ENCODE data around the gene CACNA1H.

Gene CACNA1H

DNA sequence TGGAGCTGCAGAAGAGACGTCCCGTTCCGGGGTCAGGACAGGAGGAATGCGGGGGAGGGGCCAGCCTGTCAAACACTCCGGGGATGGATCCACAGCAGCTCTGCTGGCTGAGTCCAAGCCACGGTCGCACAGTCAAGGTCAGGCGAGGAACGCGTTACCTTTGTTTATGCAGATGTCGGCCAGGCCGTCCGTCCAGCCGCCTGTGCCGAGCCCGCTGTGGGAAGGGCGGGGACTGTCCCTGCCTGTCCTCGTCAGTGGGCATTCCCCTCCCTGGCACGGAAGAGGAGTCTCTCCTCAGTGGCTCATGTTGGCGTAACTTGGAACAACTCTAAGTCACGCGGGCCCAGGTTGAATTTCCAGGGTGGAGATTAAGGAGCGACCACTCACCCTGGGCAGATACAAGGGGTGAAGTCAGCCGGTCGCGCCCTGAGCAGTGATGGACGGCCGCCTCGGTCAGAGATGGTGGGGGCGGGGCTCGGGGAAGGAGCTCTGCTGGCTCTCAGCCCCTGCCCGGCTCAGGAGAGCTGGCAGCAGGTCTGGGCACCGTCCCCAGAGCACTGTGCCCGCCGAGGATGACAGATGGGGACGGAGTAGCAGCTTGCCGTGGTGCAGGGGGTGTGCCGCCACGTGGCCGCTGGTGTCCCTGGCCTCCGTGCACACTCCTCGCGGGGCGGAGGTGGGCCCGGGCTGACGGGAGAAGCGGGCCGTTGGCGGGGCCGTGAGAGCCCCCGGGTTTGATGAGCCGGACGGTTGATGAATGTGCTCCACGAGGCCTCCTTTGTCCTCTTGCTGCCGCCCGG, 7.3 kb downstream of the CACNA1H start:
- Histone ChIP-seq H3K27ac (ENCODE audit: low read depth, low read length) (no peak overlapping the region), H3K9ac (ENCODE audit: low read length) (no peak overlapping the region), H3K36me3 (ENCODE audit: control insufficient read depth, insufficient read depth, low read length) (no peaks in the 10 kb centered on the region), H3K27me3 (ENCODE audit: control insufficient read depth, insufficient read depth, low read length) (peaks cover 65% of the 10 kb centered on the region; the same call in 1 of the 2 replicates), H3K4me3 (ENCODE audit: low read depth, low read length) (no peak overlapping the region), H3K4me1 (ENCODE audit: control insufficient read depth, insufficient read depth, low read length) (peaks cover 29% of the 10 kb centered on the region; the same call in 1 of the 2 replicates), H3K9me3 (ENCODE audit: control insufficient read depth, insufficient read depth, low read depth, low read length) (no peaks in the 10 kb centered on the region)

DNA sequence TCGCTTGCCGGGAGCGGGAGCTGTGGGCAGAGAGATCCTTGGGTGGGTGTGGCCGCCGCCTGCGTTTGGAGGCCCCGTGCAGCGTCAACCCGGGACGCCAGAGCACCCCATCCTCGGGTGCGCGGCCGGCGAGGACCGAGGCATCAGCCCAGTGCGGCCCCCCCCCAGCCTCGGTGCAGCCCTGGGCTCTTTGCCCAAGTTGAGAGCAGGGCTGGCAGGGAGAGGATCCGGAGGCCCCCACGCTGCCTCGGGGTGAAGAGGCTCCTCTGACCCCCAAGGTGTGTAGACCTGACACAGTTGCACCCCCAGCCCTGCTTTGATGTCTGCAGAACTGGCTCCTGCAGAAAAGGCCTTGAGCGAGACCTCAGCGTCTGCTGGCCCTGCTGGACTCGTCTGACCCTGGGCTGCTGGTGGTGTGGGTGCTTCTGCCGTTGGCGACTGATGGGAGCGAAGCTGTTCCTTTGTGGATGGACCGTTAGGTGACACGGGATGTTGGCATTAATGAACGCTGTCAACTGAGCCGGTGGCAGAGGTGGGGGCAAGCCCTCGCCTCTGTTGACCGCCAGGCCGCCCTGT, 8.0 kb downstream of the CACNA1H start:
- no peak overlapping the region for H3K9ac ChIP-seq (ENCODE audit: low read length)
- H3K9me3 ChIP-seq (ENCODE audit: control insufficient read depth, insufficient read depth, low read depth, low read length) = no peaks in the 10 kb centered on the region
- peaks cover 29% of the 10 kb centered on the region; the same call in 1 of the 2 replicates for H3K4me1 ChIP-seq (ENCODE audit: control insufficient read depth, insufficient read depth, low read length)
- no peak overlapping the region for H3K4me3 ChIP-seq (ENCODE audit: low read depth, low read length)
- H3K27me3 ChIP-seq (ENCODE audit: control insufficient read depth, insufficient read depth, low read length) = peaks cover 59% of the 10 kb centered on the region; the same call in 1 of the 2 replicates
- no peak overlapping the region for H3K27ac ChIP-seq (ENCODE audit: low read depth, low read length)
- H3K36me3 ChIP-seq (ENCODE audit: control insufficient read depth, insufficient read depth, low read length) = no peaks in the 10 kb centered on the region

DNA sequence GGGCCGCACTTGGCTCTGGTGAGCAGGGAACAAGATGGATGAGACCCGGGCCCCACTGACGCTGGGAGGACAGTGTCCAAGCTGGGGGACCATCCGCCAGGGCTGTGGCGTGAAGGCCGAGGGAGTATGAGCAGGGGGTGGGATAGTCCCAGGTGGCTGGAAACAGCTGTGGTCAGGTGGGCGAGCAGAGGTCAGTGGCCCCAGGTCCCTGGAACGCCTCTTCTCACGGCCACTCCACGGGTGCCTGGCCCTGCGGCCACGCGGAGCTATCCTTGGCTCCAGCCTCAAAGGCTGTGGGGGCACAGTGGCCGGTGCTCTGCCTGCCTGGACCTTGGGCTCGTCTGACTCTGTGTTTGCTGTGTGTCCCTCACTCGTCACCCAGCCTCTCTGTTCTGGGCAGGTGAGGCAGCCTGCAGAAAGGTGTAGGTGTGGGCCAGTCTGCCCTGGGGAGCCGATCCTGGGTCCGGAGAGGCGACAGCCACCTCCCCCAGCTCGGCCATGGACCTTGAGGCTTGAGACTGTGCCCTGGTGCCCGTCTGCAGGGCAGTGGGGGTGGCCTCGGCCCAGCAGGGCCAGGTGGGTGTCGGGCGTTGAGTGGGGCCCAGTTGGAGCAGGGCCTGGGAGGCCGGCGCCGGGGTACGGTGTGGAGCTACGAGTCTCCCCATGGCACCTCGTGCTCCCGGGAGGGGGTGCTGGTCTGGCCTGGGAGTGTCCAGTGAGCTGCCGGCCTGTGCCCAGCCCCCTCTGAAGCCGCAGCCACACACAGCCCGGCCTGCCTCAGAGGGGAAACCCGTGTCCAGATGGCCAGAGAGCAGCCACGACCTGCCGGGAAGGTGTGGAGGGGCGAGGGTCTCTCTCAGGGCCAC, 10.0 kb downstream of the CACNA1H start:
- H3K4me3 ChIP-seq (ENCODE audit: low read depth, low read length) = no peak overlapping the region
- H3K4me1 ChIP-seq (ENCODE audit: control insufficient read depth, insufficient read depth, low read length) = peaks cover 29% of the 10 kb centered on the region; the same call in 1 of the 2 replicates
- no peaks in the 10 kb centered on the region for H3K36me3 ChIP-seq (ENCODE audit: control insufficient read depth, insufficient read depth, low read length)
- H3K27ac ChIP-seq (ENCODE audit: low read depth, low read length) = no peak overlapping the region
- no peaks in the 10 kb centered on the region for H3K9me3 ChIP-seq (ENCODE audit: control insufficient read depth, insufficient read depth, low read depth, low read length)
- H3K9ac ChIP-seq (ENCODE audit: low read length) = no peak overlapping the region
- H3K27me3 ChIP-seq (ENCODE audit: control insufficient read depth, insufficient read depth, low read length) = peaks cover 43% of the 10 kb centered on the region; the same call in 1 of the 2 replicates

DNA sequence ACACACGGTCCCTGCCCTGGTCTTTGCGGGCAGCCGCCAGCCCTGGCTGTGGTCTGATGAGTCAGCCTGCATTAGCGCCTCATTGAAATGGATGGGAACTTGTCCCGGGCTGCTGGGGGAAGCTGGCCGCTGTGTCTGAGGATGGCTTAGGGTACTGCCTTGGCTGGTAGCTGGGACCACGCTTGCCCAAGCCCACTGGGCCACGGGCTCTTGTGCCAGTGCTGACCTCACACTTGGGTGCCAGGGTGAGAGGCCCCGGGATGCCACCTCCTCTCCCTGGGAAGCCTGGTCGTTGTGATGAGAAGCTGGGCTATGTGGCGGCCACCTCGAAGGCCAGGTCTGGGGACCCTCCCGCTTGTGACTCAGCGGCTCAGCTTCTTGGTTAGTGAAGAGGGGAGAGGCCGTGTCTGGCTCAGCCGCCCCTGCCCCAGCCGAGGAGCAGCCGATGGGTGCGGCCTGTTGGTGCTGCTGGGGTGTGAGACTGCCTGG, 10.7 kb downstream of the CACNA1H start:
- Histone ChIP-seq H3K9me3 (ENCODE audit: control insufficient read depth, insufficient read depth, low read depth, low read length) (no peaks in the 10 kb centered on the region), H3K27me3 (ENCODE audit: control insufficient read depth, insufficient read depth, low read length) (peaks cover 36% of the 10 kb centered on the region; the same call in 1 of the 2 replicates), H3K4me3 (ENCODE audit: low read depth, low read length) (no peak overlapping the region), H3K9ac (ENCODE audit: low read length) (no peak overlapping the region), H3K27ac (ENCODE audit: low read depth, low read length) (no peak overlapping the region), H3K4me1 (ENCODE audit: control insufficient read depth, insufficient read depth, low read length) (peaks cover 29% of the 10 kb centered on the region; the same call in 1 of the 2 replicates), H3K36me3 (ENCODE audit: control insufficient read depth, insufficient read depth, low read length) (no peaks in the 10 kb centered on the region)

DNA sequence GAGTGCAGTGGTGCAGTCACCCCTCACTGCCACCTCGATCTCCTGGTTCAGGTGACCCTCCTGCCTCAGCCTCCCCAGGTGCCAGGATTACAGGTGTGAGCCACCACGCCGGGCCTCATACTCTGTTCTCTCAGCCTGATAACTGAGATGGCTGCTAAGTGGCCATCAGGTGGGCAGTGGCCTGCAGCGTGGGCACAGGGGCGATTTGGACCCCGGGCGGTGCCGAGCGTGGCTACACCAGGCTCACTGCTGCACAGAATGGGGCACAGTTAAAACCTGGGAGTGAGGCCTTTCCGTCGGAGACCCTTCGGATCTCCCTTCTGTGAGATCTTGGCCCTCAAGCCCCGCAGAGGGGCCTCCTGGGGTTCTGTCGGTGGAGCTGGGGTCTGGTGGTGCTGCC, 11.5 kb downstream of the CACNA1H start:
- Histone ChIP-seq H3K27ac (ENCODE audit: low read depth, low read length) (no peak overlapping the region), H3K9ac (ENCODE audit: low read length) (no peak overlapping the region), H3K27me3 (ENCODE audit: control insufficient read depth, insufficient read depth, low read length) (peaks cover 30% of the 10 kb centered on the region; the same call in 1 of the 2 replicates), H3K4me1 (ENCODE audit: control insufficient read depth, insufficient read depth, low read length) (peaks cover 23% of the 10 kb centered on the region; the same call in 1 of the 2 replicates), H3K9me3 (ENCODE audit: control insufficient read depth, insufficient read depth, low read depth, low read length) (no peaks in the 10 kb centered on the region), H3K36me3 (ENCODE audit: control insufficient read depth, insufficient read depth, low read length) (no peaks in the 10 kb centered on the region), H3K4me3 (ENCODE audit: low read depth, low read length) (no peak overlapping the region)

DNA sequence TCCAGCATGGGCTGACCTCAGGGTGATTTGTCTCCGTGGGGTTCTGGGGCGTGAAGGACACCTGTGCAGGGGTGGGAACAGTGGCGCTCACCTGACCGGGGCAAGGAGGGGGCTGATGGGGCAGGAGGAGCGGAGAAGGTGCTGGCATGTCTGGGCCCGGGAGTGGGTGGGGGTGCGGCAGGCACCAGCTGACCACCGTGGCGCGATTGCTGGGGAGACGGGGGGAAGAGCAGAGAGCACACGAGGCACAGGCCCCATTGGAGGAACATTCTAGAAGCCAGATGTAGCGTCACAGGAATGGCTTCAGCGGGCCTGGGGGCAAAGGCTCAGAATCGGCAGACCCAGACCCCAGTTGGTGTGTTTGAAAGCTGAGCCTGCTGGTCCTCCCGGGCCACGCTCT, 12.1 kb downstream of the CACNA1H start:
- no peak overlapping the region for H3K27ac ChIP-seq (ENCODE audit: low read depth, low read length)
- no peak overlapping the region for H3K9ac ChIP-seq (ENCODE audit: low read length)
- no peaks in the 10 kb centered on the region for H3K36me3 ChIP-seq (ENCODE audit: control insufficient read depth, insufficient read depth, low read length)
- peaks cover 22% of the 10 kb centered on the region; the same call in 1 of the 2 replicates for H3K4me1 ChIP-seq (ENCODE audit: control insufficient read depth, insufficient read depth, low read length)
- H3K27me3 ChIP-seq (ENCODE audit: control insufficient read depth, insufficient read depth, low read length) = peaks cover 24% of the 10 kb centered on the region; the same call in 1 of the 2 replicates
- no peaks in the 10 kb centered on the region for H3K9me3 ChIP-seq (ENCODE audit: control insufficient read depth, insufficient read depth, low read depth, low read length)
- H3K4me3 ChIP-seq (ENCODE audit: low read depth, low read length) = no peak overlapping the region

DNA sequence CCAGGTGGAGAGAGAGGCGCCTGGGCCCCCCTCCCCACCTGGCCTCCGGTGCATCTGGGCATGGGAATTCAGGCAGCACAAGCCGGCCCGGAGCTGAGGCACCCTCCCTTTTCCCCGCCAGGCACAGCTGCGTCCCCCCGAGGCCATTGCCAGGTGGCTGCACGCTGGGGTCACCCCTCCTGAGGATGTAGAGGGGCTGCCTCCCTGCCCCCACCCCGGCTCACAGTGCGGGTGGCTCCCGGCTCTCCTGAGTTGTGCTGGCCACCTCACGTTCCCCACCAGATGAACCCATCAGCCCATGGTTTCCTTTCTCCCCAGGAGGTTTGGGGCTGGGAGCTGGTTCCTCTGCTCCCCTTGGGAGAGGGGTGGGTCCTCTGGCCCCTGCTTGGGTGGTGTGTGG, 12.6 kb downstream of the CACNA1H start:
- Histone ChIP-seq H3K9ac (ENCODE audit: low read length) (no peak overlapping the region), H3K4me1 (ENCODE audit: control insufficient read depth, insufficient read depth, low read length) (peaks cover 19% of the 10 kb centered on the region; the same call in 1 of the 2 replicates), H3K27ac (ENCODE audit: low read depth, low read length) (no peak overlapping the region), H3K27me3 (ENCODE audit: control insufficient read depth, insufficient read depth, low read length) (peaks cover 19% of the 10 kb centered on the region; the same call in 1 of the 2 replicates), H3K4me3 (ENCODE audit: low read depth, low read length) (no peak overlapping the region), H3K9me3 (ENCODE audit: control insufficient read depth, insufficient read depth, low read depth, low read length) (no peaks in the 10 kb centered on the region), H3K36me3 (ENCODE audit: control insufficient read depth, insufficient read depth, low read length) (no peaks in the 10 kb centered on the region)

DNA sequence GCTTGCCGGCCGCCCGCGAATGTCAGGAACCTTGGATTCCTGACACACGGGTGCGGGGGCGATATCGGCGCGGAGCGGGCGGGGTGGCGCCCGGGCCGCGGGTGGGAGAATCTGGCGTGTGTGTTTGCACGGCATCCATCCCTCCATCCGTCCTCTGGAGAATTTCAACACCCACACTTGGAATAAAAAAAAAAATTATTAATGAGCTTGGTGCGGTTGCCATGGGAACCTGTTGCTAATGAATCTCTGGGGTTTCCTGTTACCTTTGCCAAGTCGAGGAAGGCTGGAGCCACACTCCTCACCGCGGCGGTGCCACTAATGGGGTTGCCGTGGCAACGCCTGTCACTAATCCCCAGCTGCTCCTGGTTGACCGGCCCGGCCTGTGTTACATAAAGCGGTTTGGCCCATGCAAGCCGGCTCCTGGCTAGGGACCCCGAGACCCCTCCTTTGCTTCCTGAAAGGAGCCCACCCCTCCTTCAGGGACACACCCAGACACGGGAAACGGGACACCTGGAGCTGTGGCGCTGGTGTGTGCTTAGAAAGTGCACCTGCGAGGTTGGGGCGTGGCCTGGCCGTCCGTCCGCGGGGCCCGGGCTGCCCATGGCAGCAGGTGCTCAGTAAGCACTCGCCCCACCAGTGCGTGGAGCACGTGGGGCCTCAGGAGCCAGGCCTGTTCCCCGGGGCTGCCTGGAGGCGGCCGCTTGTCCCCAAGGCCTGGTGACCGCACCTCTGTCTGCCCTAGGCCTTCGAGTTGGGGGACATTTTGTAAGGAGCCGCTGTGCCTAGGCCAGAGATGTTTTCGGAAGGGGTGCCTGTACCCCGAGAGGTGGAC, 14.6 kb downstream of the CACNA1H start:
- Histone ChIP-seq H3K27ac (ENCODE audit: low read depth, low read length) (no peak overlapping the region), H3K4me1 (ENCODE audit: control insufficient read depth, insufficient read depth, low read length) (peaks cover 19% of the 10 kb centered on the region; the same call in 1 of the 2 replicates), H3K9ac (ENCODE audit: low read length) (no peak overlapping the region), H3K27me3 (ENCODE audit: control insufficient read depth, insufficient read depth, low read length) (peaks cover 5% of the 10 kb centered on the region; the same call in 1 of the 2 replicates), H3K9me3 (ENCODE audit: control insufficient read depth, insufficient read depth, low read depth, low read length) (no peaks in the 10 kb centered on the region), H3K4me3 (ENCODE audit: low read depth, low read length) (no peak overlapping the region), H3K36me3 (ENCODE audit: control insufficient read depth, insufficient read depth, low read length) (no peaks in the 10 kb centered on the region)

DNA sequence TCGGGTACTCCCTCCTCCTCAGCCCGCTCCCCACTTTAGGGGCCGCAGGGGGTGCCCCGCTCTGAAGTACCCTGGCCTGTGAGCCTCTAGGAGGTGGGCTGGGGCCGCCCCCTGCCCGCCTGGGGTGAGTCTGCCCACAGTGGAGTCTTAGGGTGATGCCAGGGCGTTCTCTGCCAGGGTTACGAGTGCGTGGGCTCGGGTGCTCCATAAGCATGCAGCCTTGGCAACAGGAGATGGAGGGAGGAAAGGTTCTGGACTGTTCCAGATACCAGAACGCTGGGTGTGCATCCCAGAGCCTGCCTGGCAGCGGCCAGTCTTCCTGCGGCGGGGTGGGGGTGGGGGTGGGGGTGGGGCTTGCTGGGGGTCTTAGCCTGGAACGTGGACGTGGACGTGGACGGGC, 15.9 kb downstream of the CACNA1H start:
- peaks cover 8% of the 10 kb centered on the region; the same call in 1 of the 2 replicates for H3K4me1 ChIP-seq (ENCODE audit: control insufficient read depth, insufficient read depth, low read length)
- H3K9ac ChIP-seq (ENCODE audit: low read length) = no peak overlapping the region
- no peaks in the 10 kb centered on the region; the same call in 1 of the 2 replicates for H3K27me3 ChIP-seq (ENCODE audit: control insufficient read depth, insufficient read depth, low read length)
- no peaks in the 10 kb centered on the region for H3K36me3 ChIP-seq (ENCODE audit: control insufficient read depth, insufficient read depth, low read length)
- H3K4me3 ChIP-seq (ENCODE audit: low read depth, low read length) = no peak overlapping the region
- H3K9me3 ChIP-seq (ENCODE audit: control insufficient read depth, insufficient read depth, low read depth, low read length) = no peaks in the 10 kb centered on the region
- no peak overlapping the region for H3K27ac ChIP-seq (ENCODE audit: low read depth, low read length)
